Inflammatory macrophage treated with lipopolysaccharide for 4 hours (primary cell): ENCODE results near the gene ABCC12.
"Not testable (repeated sequence)": the region's sequence is repeated elsewhere in the genome, so short reads cannot be mapped to it uniquely, and the experiment has no call there.

ENCODE experiments used
- DNase-seq: peaks from one replicate; pipeline ENCODE4 v3.0.0-alpha.2; 2020

Gene ABCC12

GRCh38 chr16:48155926-48156789 lies at the start of gene ABCC12:
Gene ABCC12 (minus strand): TSS chr16:48155993. CDS start chr16:48146424, 9,569 bp downstream.
- DNase-seq: no peak

GRCh38 chr16:48204825-48205151 lies 49.0 kb upstream of the ABCC12 start:
- no peak for DNase-seq

- no peak for DNase-seq
These were observed 48.4 kb upstream of the ABCC12 start for GRCh38 chr16:48203974-48204824.

- DNase-seq: peak; percentile 29
These were observed 45.9 kb upstream of the ABCC12 start for GRCh38 chr16:48201515-48202201.

GRCh38 chr16:48197294-48197693 lies 41.5 kb upstream of the ABCC12 start:
- no peak for DNase-seq

GRCh38 chr16:48194828-48195556 lies 39.2 kb upstream of the ABCC12 start:
- DNase-seq: no peak

- DNase-seq: no peak
These were observed 38.1 kb upstream of the ABCC12 start for GRCh38 chr16:48193846-48194245.

GRCh38 chr16:48188449-48189102 lies 32.8 kb upstream of the ABCC12 start:
- peak; percentile 93 for DNase-seq

- no peak for DNase-seq
These were observed 32.0 kb upstream of the ABCC12 start for GRCh38 chr16:48187779-48188178.

GRCh38 chr16:48184681-48185080 lies 28.9 kb upstream of the ABCC12 start:
- no peak for DNase-seq

GRCh38 chr16:48182979-48183537 lies 27.3 kb upstream of the ABCC12 start:
- DNase-seq: no peak

- not testable (repeated sequence) for DNase-seq
These were observed 26.1 kb upstream of the ABCC12 start for GRCh38 chr16:48181746-48182520.

GRCh38 chr16:48180868-48181480 lies 25.2 kb upstream of the ABCC12 start:
- no peak for DNase-seq

GRCh38 chr16:48176635-48177408 lies 21.0 kb upstream of the ABCC12 start:
- no peak for DNase-seq

GRCh38 chr16:48173889-48174288 lies 18.1 kb upstream of the ABCC12 start:
- DNase-seq: no peak

GRCh38 chr16:48172682-48173081 lies 16.9 kb upstream of the ABCC12 start:
- DNase-seq: no peak

GRCh38 chr16:48169896-48170295 lies 14.1 kb upstream of the ABCC12 start:
- no peak for DNase-seq

- peak; percentile 78 for DNase-seq
These were observed 12.3 kb upstream of the ABCC12 start for GRCh38 chr16:48168075-48168474.

GRCh38 chr16:48166617-48167016 lies 10.8 kb upstream of the ABCC12 start:
- DNase-seq: not testable (repeated sequence)
